A549 (cell line): ENCODE measurements around the gene OVOL3. TPM values are rescaled to one million over a fixed set of nuclear protein-coding genes. Genes with fewer than 3 reads are reported as not detected.
"Not testable (repeated sequence)": the region's sequence is repeated elsewhere in the genome, so short reads cannot be mapped to it uniquely, and the experiment has no call there.

Experiments
- ATAC-seq, 2 experiments: fragments of 200-7000 bp in 1 of 2; fragments of >200 bp in 1 of 2; cut with Nextera tagmentation in 1 of 2; cut with Tn5 transposase in 1 of 2; 3 replicates each; pipeline versions ENCODE4 v1.8.0 to v1.9.1; 2018 to 2020; ENCODE audit warnings: mild to moderate bottlenecking in 1 of 2, moderate library complexity in 1 of 2
- CTCF ChIA-PET: fragments of 300-600 bp; sonication (Branson Sonifier 250); formaldehyde crosslinking; extraction: SDS; loops from one replicate; lab custom pipeline; 2021; ENCODE audit warnings: antibody characterized with exemption, inconsistent platforms; lab: Yijun Ruan, JAX
- POLR2A ChIA-PET: fragments of 350-600 bp; formaldehyde crosslinking; extraction: SDS; loops from one replicate; lab custom pipeline; 2021; ENCODE audit warnings: antibody characterized with exemption, inconsistent platforms; lab: Yijun Ruan, JAX
- DNase-seq, 2 experiments: peaks; one replicate each; pipeline versions ENCODE4 v3.0.0 to v3.0.0-alpha.2; 2011 to 2016; ENCODE audit warnings: low read depth in 1 of 2, low spot score in 1 of 2
- FAIRE-seq: peaks from 2 replicates; lab custom pipeline; 2011; peaks lifted over from hg19 to GRCh38; lab: Jason Lieb, UNC
- H3K27ac ChIP-seq, 2 experiments: fragments of >200 bp; sonication (Bioruptor Twin); formaldehyde crosslinking; 3 replicates each; pipeline ENCODE4 v1.5.1; 2016 to 2017
- H3K4me1 ChIP-seq: fragments of >200 bp; sonication (Bioruptor Twin); formaldehyde crosslinking; 3 replicates; pipeline ENCODE4 v1.6.1; 2016
- H3K4me2 ChIP-seq: fragments of >200 bp; sonication (Bioruptor Twin); formaldehyde crosslinking; 3 replicates; pipeline ENCODE4 v1.6.1; 2016
- H3K4me3 ChIP-seq: fragments of >200 bp; sonication (Bioruptor Twin); formaldehyde crosslinking; 3 replicates; pipeline ENCODE4 v1.5.1; 2016
- H3K9me3 ChIP-seq: fragments of >200 bp; sonication (Bioruptor Twin); formaldehyde crosslinking; 3 replicates; pipeline ENCODE4 v1.6.1; 2016
- JUN ChIP-seq, 2 experiments: fragments of >200 bp; sonication (Bioruptor Twin); formaldehyde crosslinking; IDR thresholded peaks; 2 replicates in 1 of 2; 3 replicates in 1 of 2; pipeline ENCODE4 v1.6.1; 2016 to 2017
- JUNB ChIP-seq: fragments of >200 bp; sonication (Bioruptor Twin); formaldehyde crosslinking; IDR thresholded peaks from 2 replicates; pipeline ENCODE4 v1.6.1; 2016
- PHF8 ChIP-seq: fragments of 200-600 bp; sonication (generic); IDR thresholded peaks from 2 replicates; pipeline ENCODE4 v1.6.1; 2016; ENCODE audit warnings: low read depth, mild to moderate bottlenecking, antibody characterized with exemption, moderate library complexity, borderline replicate concordance
- POLR2A ChIP-seq: IDR thresholded peaks from 2 replicates; pipeline ENCODE4 v1.6.1; 2012; ENCODE audit warnings: mild to moderate bottlenecking, low read length
- RAD21 ChIP-seq, 2 experiments: fragments of >200 bp in 1 of 2; sonication (Bioruptor Twin) in 1 of 2; formaldehyde crosslinking in 1 of 2; IDR thresholded peaks in 1 of 2; conservative IDR thresholded peaks in 1 of 2; 2 replicates in 1 of 2; 3 replicates in 1 of 2; pipeline ENCODE4 v1.6.1; 2012 to 2018; ENCODE audit warnings: inconsistent platforms in 1 of 2
- REST ChIP-seq: fragments of 200-600 bp; sonication (generic); IDR thresholded peaks from 2 replicates; pipeline ENCODE4 v1.6.1; 2016; ENCODE audit warnings: antibody characterized with exemption, mild to moderate bottlenecking, moderate library complexity
- TP53 ChIP-seq: fragments of 250-450 bp; sonication (Bioruptor Pico); IDR thresholded peaks from 2 replicates; pipeline ENCODE4 v1.5.0; 2021; ENCODE audit warnings: mild to moderate bottlenecking, moderate library complexity
- ZFP36 ChIP-seq: fragments of 450-650 bp; IDR thresholded peaks from 2 replicates; pipeline ENCODE4 v1.6.1; 2014; ENCODE audit warnings: borderline replicate concordance; ENCODE audit not compliant: partially characterized antibody
- ZNF302 ChIP-seq: fragments of 250-450 bp; sonication (Bioruptor Pico); IDR thresholded peaks from 2 replicates; pipeline ENCODE4 v1.9.0; 2021; ENCODE audit warnings: inconsistent platforms, mild to moderate bottlenecking, moderate library complexity
- ZSCAN20 ChIP-seq: fragments of 250-450 bp; sonication (Bioruptor Pico); IDR thresholded peaks from 2 replicates; pipeline ENCODE4 v1.8.0; 2022; ENCODE audit warnings: mild to moderate bottlenecking, moderate library complexity
- WGBS: methylation state at CpG from one replicate; pipeline ENCODE4 v1.1.6; 2017; ENCODE audit errors: missing lambda C conversion rate; 5-methylcytosine and 5-hydroxymethylcytosine counted together
- polyA plus RNA-seq, 4 experiments: library from polyadenylated mRNA; depleted of rRNA in 3 of 4; stranded (reverse); fragments of >200 nt; fragmentation: RNase III in 1 of 4; extraction: RNeasy Plus Mini Kit Qiagen cat#74134 plus additional on column Dnase treatment in 1 of 4; gene quantifications; 2 replicates in 3 of 4; 3 replicates in 1 of 4; pipeline ENCODE4 v1.2.3, GENCODE V29; 2011 to 2017
- TF ChIP-seq, protein P1 (sequence below): IDR thresholded peaks from 2 replicates; pipeline ENCODE4 v1.6.1; 2012; ENCODE audit warnings: low read depth, borderline replicate concordance
- TF ChIP-seq, protein P2 (sequence below): fragments of 250-450 bp; sonication (Bioruptor Pico); IDR thresholded peaks from 2 replicates; pipeline ENCODE4 v1.5.0; 2021; ENCODE audit warnings: mild to moderate bottlenecking, moderate library complexity, borderline replicate concordance

OVOL3 gene
- polyA plus RNA-seq, 2 of the 4 experiments (the other 2 are of a cell fraction): 0.14 TPM; not detected in 1

- no peak overlapping the region for H3K4me3 ChIP-seq
- POLR2A ChIA-PET: interaction anchor here (0.6 kb wide), 1 partner anchor 14 kb away, joined by 3 read pairs; the partner anchor contains the start of gene THAP8
- 88% methylated on average over 11 of the region's 11 CpGs for WGBS
Observed at GRCh38 chr19:36067681-36068080, 43.3 kb upstream of the OVOL3 start.

GRCh38 chr19:36068810-36069499 is 42.0 kb upstream of the OVOL3 start:
- 97% methylated on average over 24 of the region's 57 CpGs for WGBS
- H3K4me3 ChIP-seq, H3K27ac ChIP-seq, FAIRE-seq, DNase-seq, POLR2A ChIA-PET, H3K4me2 ChIP-seq, ATAC-seq, H3K9me3 ChIP-seq: not testable (repeated sequence)
- CTCF ChIA-PET: interaction anchor here (4.7 kb wide), 1 partner anchor 12 kb away, joined by 40 read pairs; the partner anchor contains the start of genes THAP8 and WDR62
- peaks cover 13% of the 10 kb centered on the region for H3K4me1 ChIP-seq

More at GRCh38 chr19:36067681-36068080, 43.3 kb upstream of the OVOL3 start:
- no peak overlapping the region for H3K27ac ChIP-seq
- no peak for DNase-seq
- CTCF ChIA-PET: interaction anchor here (0.6 to 4.7 kb wide), 7 partner anchors 10 to 383 kb away, joined by 3 to 40 read pairs (median 6); partner anchors contain the start of genes THAP8 and WDR62
- ATAC-seq: no peak
- H3K4me2 ChIP-seq: no peak overlapping the region
- no peak for FAIRE-seq
- no peaks in the 10 kb centered on the region for H3K9me3 ChIP-seq
- H3K4me1 ChIP-seq: peaks cover 13% of the 10 kb centered on the region
- TF ChIP-seq JUN (IDR thresholded peaks at IDR 0.05) (no peak), JUNB (no peak), ZNF302 (CRISPR knock-in tag) (no peak), RAD21 (conservative IDR thresholded peaks at IDR 0.05 in 1 of 2, IDR thresholded peaks at IDR 0.05 in 1 of 2) (no peak), PHF8 (no peak), ZFP36 (no peak), TP53 (CRISPR knock-in tag) (no peak)

DNA sequence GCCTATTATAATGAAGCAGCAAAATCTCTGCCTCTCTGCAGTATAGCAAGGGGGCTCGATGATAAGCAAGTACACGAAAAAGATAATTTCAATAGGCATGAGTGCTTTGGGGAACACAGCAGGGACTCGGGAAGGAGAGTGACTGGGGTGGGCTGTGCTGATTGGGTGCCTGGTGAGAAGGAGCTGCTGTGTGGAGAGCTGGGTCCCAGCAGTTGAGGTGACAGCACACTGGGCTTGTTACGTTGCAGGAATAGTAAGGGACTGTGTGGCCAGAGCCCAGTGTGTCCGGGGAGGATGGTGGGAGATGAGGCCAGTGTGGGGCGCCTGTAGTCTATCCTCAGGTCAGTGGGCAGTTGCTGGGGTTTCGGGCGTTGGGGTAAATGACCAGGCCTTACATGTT is 38.9 kb upstream of the OVOL3 start:
- DNase-seq: no peak
- H3K27ac ChIP-seq: no peak overlapping the region
- H3K9me3 ChIP-seq: no peaks in the 10 kb centered on the region
- H3K4me1 ChIP-seq: peaks cover 13% of the 10 kb centered on the region
- FAIRE-seq: no peak
- H3K4me2 ChIP-seq: no peak overlapping the region
- TF ChIP-seq ZSCAN20 (CRISPR knock-in tag): no peak
- TF ChIP-seq, protein P1, sequence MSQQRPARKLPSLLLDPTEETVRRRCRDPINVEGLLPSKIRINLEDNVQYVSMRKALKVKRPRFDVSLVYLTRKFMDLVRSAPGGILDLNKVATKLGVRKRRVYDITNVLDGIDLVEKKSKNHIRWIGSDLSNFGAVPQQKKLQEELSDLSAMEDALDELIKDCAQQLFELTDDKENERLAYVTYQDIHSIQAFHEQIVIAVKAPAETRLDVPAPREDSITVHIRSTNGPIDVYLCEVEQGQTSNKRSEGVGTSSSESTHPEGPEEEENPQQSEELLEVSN: no peak
- TF ChIP-seq, protein P2, sequence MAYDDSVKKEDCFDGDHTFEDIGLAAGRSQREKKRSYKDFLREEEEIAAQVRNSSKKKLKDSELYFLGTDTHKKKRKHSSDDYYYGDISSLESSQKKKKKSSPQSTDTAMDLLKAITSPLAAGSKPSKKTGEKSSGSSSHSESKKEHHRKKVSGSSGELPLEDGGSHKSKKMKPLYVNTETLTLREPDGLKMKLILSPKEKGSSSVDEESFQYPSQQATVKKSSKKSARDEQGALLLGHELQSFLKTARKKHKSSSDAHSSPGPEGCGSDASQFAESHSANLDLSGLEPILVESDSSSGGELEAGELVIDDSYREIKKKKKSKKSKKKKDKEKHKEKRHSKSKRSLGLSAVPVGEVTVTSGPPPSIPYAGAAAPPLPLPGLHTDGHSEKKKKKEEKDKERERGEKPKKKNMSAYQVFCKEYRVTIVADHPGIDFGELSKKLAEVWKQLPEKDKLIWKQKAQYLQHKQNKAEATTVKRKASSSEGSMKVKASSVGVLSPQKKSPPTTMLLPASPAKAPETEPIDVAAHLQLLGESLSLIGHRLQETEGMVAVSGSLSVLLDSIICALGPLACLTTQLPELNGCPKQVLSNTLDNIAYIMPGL: no peak
- 0 out of 2 replicates have a peak, but pooled peaks have one; percentile 2 for TF ChIP-seq POLR2A
- TF ChIP-seq, all 56 proteins: peak for 1
- 88% methylated on average over 8 of the region's 8 CpGs for WGBS
- no peak for ATAC-seq
- H3K4me3 ChIP-seq: no peak overlapping the region
- CTCF ChIA-PET: interaction anchor here (1.2 to 5.6 kb wide), 5 partner anchors 12 to 98 kb away, joined by 3 to 53 read pairs (median 5); partner anchors contain the start of gene POLR2I
- POLR2A ChIA-PET: interaction anchor here (1.0 kb wide), 1 partner anchor 43 kb away, joined by 4 read pairs; the partner anchor contains the start of genes POLR2I and TBCB

DNA sequence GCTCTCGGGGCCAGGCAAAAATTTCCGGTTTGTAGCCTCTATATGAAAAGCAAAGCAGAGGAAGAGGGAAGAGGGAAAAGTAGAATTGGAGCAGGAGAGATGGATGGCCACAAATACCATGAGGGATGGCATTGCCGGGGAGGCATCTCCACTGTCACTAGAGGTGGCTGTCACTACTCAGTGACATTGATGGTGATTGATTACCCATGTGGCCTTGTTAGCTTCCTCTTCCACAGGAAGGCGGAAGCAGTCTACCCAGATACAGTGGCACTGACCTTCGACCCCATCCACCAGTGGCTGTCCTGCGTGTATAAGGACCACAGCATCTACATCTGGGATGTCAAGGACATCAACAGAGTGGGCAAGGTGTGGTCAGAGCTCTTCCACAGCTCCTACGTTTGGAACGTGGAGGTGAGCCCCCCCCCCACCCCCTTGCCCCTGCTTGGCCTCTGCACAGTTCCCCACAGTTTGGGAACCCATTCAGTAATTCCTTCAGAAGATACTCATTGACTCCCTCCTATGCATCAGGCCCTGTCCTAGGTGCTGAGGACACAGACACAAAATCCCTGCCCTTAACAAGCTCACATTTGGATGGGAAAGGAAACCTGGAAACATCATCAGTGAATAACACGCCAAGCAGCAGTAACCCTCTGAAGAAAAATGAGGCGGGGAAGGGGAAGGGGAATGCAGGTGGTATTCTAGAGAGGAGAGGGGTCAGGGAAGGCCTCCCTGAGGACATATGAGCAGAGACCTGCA is 37.6 kb upstream of the OVOL3 start:
- no peak overlapping the region for H3K4me2 ChIP-seq
- FAIRE-seq (no peak), ATAC-seq (peak in 1 of 2 experiments; percentile 12; a peak in 2 of 6 replicates), DNase-seq (no peak)
- 86% methylated on average over 10 of the region's 10 CpGs for WGBS
- H3K4me3 ChIP-seq: no peak overlapping the region
- peaks cover 13% of the 10 kb centered on the region for H3K4me1 ChIP-seq
- no peak overlapping the region for H3K27ac ChIP-seq
- no peaks in the 10 kb centered on the region for H3K9me3 ChIP-seq
- TF ChIP-seq REST (peak; percentile 25; the same call in 1 of the 2 replicates), TP53 (CRISPR knock-in tag) (no peak)
- ChIA-PET POLR2A (interaction anchor here (0.6 to 1.0 kb wide), 2 partner anchors 42 to 63 kb away, joined by 3 to 4 read pairs; partner anchors contain the start of genes POLR2I and TBCB), CTCF (interaction anchor here (0.7 to 5.6 kb wide), 8 partner anchors 9 to 97 kb away, joined by 3 to 53 read pairs (median 5); partner anchors contain the start of genes POLR2I and THAP8)
